A673 (cell line): Measurements from ENCODE around the gene SOX10. TPM values are rescaled to one million over a fixed set of nuclear protein-coding genes. Genes with fewer than 3 reads are reported as not detected.

Experiments used
- BruUV-seq: library from RNA; stranded (reverse); fragments of 400-500 nt; replicated peaks from 2 replicates; lab custom pipeline; 2021; lab: Mats Ljungman, UMichigan
- CTCF ChIA-PET: fragments of 300-600 bp; sonication (Branson Sonifier 250); formaldehyde crosslinking; loops from one replicate; lab custom pipeline; 2022; ENCODE audit warnings: antibody characterized with exemption; lab: Charles Lee
- POLR2A ChIA-PET: fragments of 300-600 bp; sonication (Branson Sonifier 250); formaldehyde crosslinking; loops from one replicate; lab custom pipeline; 2022; ENCODE audit warnings: antibody characterized with exemption; ENCODE audit not compliant: low non-redundant PET; lab: Charles Lee
- DNase-seq: peaks from one replicate; pipeline ENCODE4 v3.0.0-alpha.2; 2015; ENCODE audit warnings: low spot score
- H3K27ac ChIP-seq: fragments of 200-600 bp; sonication (generic); 2 replicates; pipeline ENCODE4 v1.5.1; 2016; ENCODE audit warnings: mixed run types, low read depth, mild to moderate bottlenecking, mixed read lengths, antibody characterized with exemption, low read length; ENCODE audit not compliant: poor library complexity, severe bottlenecking
- H3K27me3 ChIP-seq: fragments of 200-600 bp; sonication (generic); replicated peaks from 2 replicates; pipeline ENCODE4 v1.6.1; 2017; ENCODE audit warnings: mixed run types, low read depth, mild to moderate bottlenecking, mixed read lengths, antibody characterized with exemption, low read length; ENCODE audit not compliant: insufficient read depth, poor library complexity
- H3K36me3 ChIP-seq: fragments of 200-600 bp; sonication (generic); 2 replicates; pipeline ENCODE4 v1.6.1; 2016; ENCODE audit warnings: mixed run types, mild to moderate bottlenecking, mixed read lengths, antibody characterized with exemption, low read length; ENCODE audit not compliant: insufficient read depth, poor library complexity, severe bottlenecking
- H3K4me1 ChIP-seq: fragments of 200-600 bp; sonication (generic); 2 replicates; pipeline ENCODE4 v1.6.1; 2017; ENCODE audit warnings: mixed run types, mild to moderate bottlenecking, mixed read lengths, antibody characterized with exemption, low read length; ENCODE audit not compliant: insufficient read depth, poor library complexity, severe bottlenecking
- H3K4me3 ChIP-seq: fragments of 200-600 bp; sonication (generic); 2 replicates; pipeline ENCODE4 v1.5.1; 2016; ENCODE audit warnings: low read depth, mixed run types, mild to moderate bottlenecking, mixed read lengths, low read length; ENCODE audit not compliant: poor library complexity, severe bottlenecking
- H3K9me3 ChIP-seq: fragments of 200-600 bp; sonication (generic); 2 replicates; pipeline ENCODE4 v1.6.1; 2016; ENCODE audit warnings: mixed run types, low read depth, mild to moderate bottlenecking, mixed read lengths, antibody characterized with exemption, low read length; ENCODE audit not compliant: poor library complexity, severe bottlenecking
- EZH2 ChIP-seq: fragments of 200-600 bp; sonication (generic); IDR thresholded peaks from 2 replicates; pipeline ENCODE4 v1.6.1; 2017; ENCODE audit warnings: borderline replicate concordance, low read depth, mild to moderate bottlenecking, mixed read lengths, antibody characterized with exemption, low read length; ENCODE audit not compliant: poor library complexity, severe bottlenecking
- intact Hi-C: fragments of 100-400 bp; cut with micrococcal nuclease; formaldehyde crosslinking; loops from one replicate; pipeline ENCODE4 v1.10.0; 2022; ENCODE audit not compliant: unreplicated experiment
- total RNA-seq: library from RNA; stranded (reverse); gene quantifications from 2 replicates; pipeline ENCODE4 v1.2.3, GENCODE V29; 2021
- TF ChIP-seq, protein P1 (sequence below): fragments of 300-800, 200-600 bp; sonication (generic); conservative IDR thresholded peaks from 2 replicates; pipeline ENCODE4 v1.5.1; 2017; ENCODE audit warnings: low read depth, mild to moderate bottlenecking, antibody characterized with exemption, low read length, moderate library complexity, mixed read lengths

Gene SOX10
- total RNA-seq, 1 experiment from 2014 or later: not detected

- Histone ChIP-seq H3K27ac (no peak overlapping the region), H3K36me3 (no peaks in the 10 kb centered on the region), H3K27me3 (no peaks in the 10 kb centered on the region), H3K4me3 (no peak overlapping the region), H3K9me3 (no peaks in the 10 kb centered on the region), H3K4me1 (no peaks in the 10 kb centered on the region)
- BruUV-seq: no TSS peak
- CTCF ChIA-PET: no interaction called here
- POLR2A ChIA-PET: no interaction called here
- no peak for DNase-seq
- intact Hi-C loops: no loop called here
- no peak for TF ChIP-seq EZH2
- TF ChIP-seq, protein P1, sequence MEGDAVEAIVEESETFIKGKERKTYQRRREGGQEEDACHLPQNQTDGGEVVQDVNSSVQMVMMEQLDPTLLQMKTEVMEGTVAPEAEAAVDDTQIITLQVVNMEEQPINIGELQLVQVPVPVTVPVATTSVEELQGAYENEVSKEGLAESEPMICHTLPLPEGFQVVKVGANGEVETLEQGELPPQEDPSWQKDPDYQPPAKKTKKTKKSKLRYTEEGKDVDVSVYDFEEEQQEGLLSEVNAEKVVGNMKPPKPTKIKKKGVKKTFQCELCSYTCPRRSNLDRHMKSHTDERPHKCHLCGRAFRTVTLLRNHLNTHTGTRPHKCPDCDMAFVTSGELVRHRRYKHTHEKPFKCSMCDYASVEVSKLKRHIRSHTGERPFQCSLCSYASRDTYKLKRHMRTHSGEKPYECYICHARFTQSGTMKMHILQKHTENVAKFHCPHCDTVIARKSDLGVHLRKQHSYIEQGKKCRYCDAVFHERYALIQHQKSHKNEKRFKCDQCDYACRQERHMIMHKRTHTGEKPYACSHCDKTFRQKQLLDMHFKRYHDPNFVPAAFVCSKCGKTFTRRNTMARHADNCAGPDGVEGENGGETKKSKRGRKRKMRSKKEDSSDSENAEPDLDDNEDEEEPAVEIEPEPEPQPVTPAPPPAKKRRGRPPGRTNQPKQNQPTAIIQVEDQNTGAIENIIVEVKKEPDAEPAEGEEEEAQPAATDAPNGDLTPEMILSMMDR: no peak
Measured at GRCh38 chr22:37990301-37990700, 5.9 kb upstream of the SOX10 start.

DNA sequence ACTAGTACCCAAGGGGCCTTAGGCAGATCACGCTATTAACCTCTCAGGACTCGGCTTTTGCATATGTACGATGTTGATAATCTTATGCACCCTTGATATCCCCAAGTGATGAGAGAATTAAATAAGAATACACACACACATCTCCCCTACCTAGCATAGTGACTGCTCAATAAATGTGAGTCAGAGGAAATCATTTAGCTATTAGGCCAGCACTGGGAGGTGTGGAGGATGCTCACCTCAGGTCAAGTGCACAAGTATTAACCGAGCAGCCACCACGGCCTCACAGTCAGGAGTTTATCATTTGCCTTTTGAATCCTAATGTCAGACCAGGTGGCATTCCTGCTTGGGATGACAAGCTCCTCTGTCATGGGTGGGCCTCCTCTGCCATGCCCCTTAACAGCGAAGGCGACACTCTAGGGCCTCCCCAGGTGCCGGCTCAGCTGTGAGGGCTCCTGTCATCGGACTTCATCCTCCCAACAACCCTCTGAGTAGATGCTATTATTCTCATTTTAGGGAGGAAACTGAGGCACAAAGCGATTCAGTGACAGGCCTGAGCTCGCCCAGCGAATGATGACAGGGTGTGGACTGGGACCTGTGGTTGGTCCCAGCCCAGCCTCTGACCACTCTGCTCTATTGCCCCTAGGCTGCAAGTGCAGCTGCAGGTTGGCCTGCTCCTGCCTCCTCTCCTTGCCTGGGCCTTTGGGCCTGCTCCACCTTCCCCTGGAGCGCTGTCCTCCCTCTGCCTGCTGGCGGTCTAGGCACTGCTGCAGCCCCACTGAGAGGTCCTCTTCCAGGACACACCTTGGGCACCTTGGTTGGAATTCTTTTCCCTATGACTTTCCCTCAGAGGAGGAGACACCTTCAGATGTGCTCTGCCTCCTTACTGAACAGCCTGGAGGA lies 5.0 kb upstream of the SOX10 start:
- no peak for DNase-seq
- H3K4me1 ChIP-seq: no peaks in the 10 kb centered on the region
- no peaks in the 10 kb centered on the region for H3K9me3 ChIP-seq
- H3K36me3 ChIP-seq: no peaks in the 10 kb centered on the region
- POLR2A ChIA-PET: no interaction called here
- CTCF ChIA-PET: no interaction called here
- no TSS peak for BruUV-seq
- no peak overlapping the region for H3K27ac ChIP-seq
- no peaks in the 10 kb centered on the region for H3K27me3 ChIP-seq
- TF ChIP-seq EZH2: no peak
- TF ChIP-seq, protein P1: no peak
- H3K4me3 ChIP-seq: no peak overlapping the region
- intact Hi-C loops: no loop called here

GRCh38 chr22:37986371-37986770 lies 2.0 kb upstream of the SOX10 start:
- Histone ChIP-seq H3K36me3 (no peaks in the 10 kb centered on the region), H3K9me3 (no peaks in the 10 kb centered on the region), H3K4me3 (no peak overlapping the region), H3K4me1 (no peaks in the 10 kb centered on the region), H3K27ac (no peak overlapping the region), H3K27me3 (no peaks in the 10 kb centered on the region)
- intact Hi-C loops: no loop called here
- BruUV-seq: no TSS peak
- no peak for TF ChIP-seq EZH2
- TF ChIP-seq, protein P1: no peak
- ChIA-PET POLR2A (no interaction called here), CTCF (no interaction called here)
- DNase-seq: no peak
